HG03135 (cell line): ENCODE results near the gene NKD2.

ENCODE experiments used
- ATAC-seq: cut with Tn5 transposase; IDR thresholded peaks from one replicate; pipeline ENCODE4 v1.9.1; 2021; ENCODE audit warnings: mild to moderate bottlenecking, moderate library complexity; ENCODE audit not compliant: unreplicated experiment

The NKD2 gene

GRCh38 chr5:1083823-1084605, 75.4 kb downstream of the NKD2 start:
- no peak for ATAC-seq

DNA sequence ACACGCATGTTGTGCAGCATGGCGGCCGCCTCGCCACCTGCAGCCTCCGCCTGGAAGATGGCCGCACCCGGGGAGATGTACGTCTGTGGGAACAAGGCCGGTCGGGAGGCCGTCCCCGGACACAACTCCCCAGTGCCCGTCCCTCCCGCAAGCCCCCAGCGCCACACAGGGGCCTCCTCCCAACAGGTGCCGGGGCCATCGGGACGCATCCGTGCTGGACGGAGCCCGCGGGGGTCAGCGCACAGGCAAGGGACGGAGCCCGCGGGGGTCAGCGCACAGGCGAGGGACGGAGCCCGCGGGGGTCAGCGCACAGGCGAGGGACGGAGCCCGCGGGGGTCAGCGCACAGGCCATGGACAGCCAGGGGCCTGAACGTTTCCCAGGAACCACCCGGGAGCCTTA, 76.8 kb downstream of the NKD2 start:
- no peak for ATAC-seq

DNA sequence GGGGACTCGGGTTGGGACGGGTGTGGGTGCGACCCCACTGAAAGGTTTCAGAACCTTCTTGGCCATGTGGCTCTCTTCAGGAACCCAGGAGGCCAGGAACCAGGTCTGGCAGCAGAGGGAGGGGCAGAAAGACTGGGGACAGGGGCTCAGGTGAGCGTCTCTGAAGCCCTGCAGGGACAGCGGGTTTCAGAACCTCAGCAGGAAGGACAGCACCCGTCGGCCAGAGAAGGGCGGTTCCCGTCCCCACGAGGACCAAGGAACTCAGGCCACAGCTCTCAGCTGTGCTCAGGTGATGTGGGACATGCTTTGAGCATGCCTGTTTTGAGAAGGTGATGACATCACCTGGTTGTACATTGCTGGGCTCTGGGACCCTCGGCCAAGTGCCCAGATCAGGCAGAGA, 77.5 kb downstream of the NKD2 start:
- no peak for ATAC-seq

- ATAC-seq, result no peak
Measured at GRCh38 chr5:1086871-1087270, 78.3 kb downstream of the NKD2 start.

DNA sequence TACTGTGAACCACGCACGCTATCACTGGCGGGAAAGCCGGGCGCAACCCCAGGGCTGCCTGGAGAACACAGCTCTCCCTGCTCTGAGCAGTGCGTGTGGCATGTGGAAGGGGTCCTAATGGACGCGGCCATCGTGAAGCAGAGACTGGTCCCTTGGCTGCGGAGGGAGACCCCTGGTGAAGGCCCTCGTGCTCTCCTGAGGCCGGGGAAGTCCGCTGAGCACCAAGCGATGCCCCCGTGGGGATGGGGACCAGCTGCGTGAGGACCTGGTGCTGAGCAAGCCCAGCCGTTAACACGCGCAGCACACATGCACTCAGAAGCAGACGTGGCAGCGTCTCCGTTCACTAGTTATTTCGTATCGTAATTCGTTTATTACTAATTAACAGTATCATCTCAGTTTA, 78.8 kb downstream of the NKD2 start:
- ATAC-seq, result no peak

DNA sequence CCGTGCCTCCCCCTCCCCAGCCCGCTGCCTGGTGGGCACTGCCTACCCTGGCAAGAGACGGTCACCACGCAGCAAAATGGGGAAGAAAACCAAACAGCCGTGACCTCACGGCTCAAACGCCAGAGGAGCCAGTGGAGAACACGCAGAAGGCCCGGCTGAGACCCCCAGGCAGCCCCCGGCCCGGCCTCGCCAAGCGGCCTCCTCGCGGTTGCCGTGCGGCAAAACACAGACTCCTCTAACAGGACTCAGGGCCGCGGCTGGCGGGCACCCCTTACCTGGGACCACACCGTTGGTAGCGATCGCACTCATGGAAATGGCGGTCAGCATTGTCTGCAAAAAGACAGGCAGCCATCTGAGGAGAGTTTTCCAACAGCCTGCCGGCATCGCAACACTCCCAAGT, 79.4 kb downstream of the NKD2 start:
- no peak for ATAC-seq
